H9 (cell line): ENCODE measurements around the gene OTOS. TPM values are rescaled to one million over a fixed set of nuclear protein-coding genes. Genes with fewer than 3 reads are reported as not detected.

ENCODE experiments used
- DNase-seq: peaks from one replicate; pipeline ENCODE4 v3.0.0-alpha.2; 2017
- H2AFZ ChIP-seq: one replicate; pipeline ENCODE4 v1.6.1; 2013; ENCODE audit warnings: mild to moderate bottlenecking, low read length, control low read depth, moderate library complexity
- H2AK5ac ChIP-seq: 2 replicates; pipeline ENCODE4 v1.6.1; 2013; ENCODE audit warnings: low read length, control low read depth, mixed read lengths; ENCODE audit not compliant: insufficient read length
- H2BK120ac ChIP-seq: one replicate; pipeline ENCODE4 v1.6.1; 2013; ENCODE audit warnings: low read depth, mild to moderate bottlenecking, low read length, control low read depth, inconsistent platforms; ENCODE audit not compliant: poor library complexity, severe bottlenecking
- H2BK12ac ChIP-seq: 2 replicates; pipeline ENCODE4 v1.6.1; 2013; ENCODE audit warnings: low read length, control low read depth, mixed read lengths, low read depth; ENCODE audit not compliant: insufficient read length
- H2BK15ac ChIP-seq: 2 replicates; pipeline ENCODE4 v1.6.1; 2013; ENCODE audit warnings: low read depth, low read length, control low read depth
- H2BK20ac ChIP-seq: one replicate; pipeline ENCODE4 v1.6.1; 2013; ENCODE audit warnings: low read depth, mild to moderate bottlenecking, low read length, control low read depth, inconsistent platforms; ENCODE audit not compliant: poor library complexity, severe bottlenecking
- H2BK5ac ChIP-seq: 2 replicates; pipeline ENCODE4 v1.6.1; 2013; ENCODE audit warnings: low read length, control low read depth, mixed read lengths; ENCODE audit not compliant: insufficient read length
- H3K14ac ChIP-seq: 2 replicates; pipeline ENCODE4 v1.6.1; 2013; ENCODE audit warnings: low read length, control low read depth; ENCODE audit not compliant: insufficient read depth
- H3K18ac ChIP-seq: 2 replicates; pipeline ENCODE4 v1.6.1; 2013; ENCODE audit warnings: low read depth, mild to moderate bottlenecking, mixed read lengths, low read length, control low read depth; ENCODE audit not compliant: insufficient read length
- H3K23ac ChIP-seq: 2 replicates; pipeline ENCODE4 v1.6.1; 2013; ENCODE audit warnings: low read length, control low read depth, mixed read lengths, low read depth; ENCODE audit not compliant: insufficient read length
- H3K23me2 ChIP-seq: 2 replicates; pipeline ENCODE4 v1.6.1; 2013; ENCODE audit warnings: low read depth, mild to moderate bottlenecking, mixed read lengths, low read length, control low read depth; ENCODE audit not compliant: insufficient read length, poor library complexity, severe bottlenecking
- H3K27ac ChIP-seq: 2 replicates; pipeline ENCODE4 v1.5.1; 2013; ENCODE audit warnings: low read length, control low read depth, mixed read lengths, low read depth; ENCODE audit not compliant: insufficient read length
- H3K27me3 ChIP-seq: 2 replicates; pipeline ENCODE4 v1.6.1; 2013; ENCODE audit warnings: low read length, control low read depth, inconsistent platforms; ENCODE audit not compliant: insufficient read depth
- H3K4ac ChIP-seq: 2 replicates; pipeline ENCODE4 v1.6.1; 2013; ENCODE audit warnings: low read depth, mild to moderate bottlenecking, control low read depth, inconsistent platforms, low read length, moderate library complexity
- H3K4me1 ChIP-seq: 2 replicates; pipeline ENCODE4 v1.6.1; 2013; ENCODE audit warnings: low read length, control low read depth, inconsistent platforms; ENCODE audit not compliant: insufficient read depth
- H3K4me2 ChIP-seq: 2 replicates; pipeline ENCODE4 v1.6.1; 2013; ENCODE audit warnings: low read length, control low read depth, mixed read lengths; ENCODE audit not compliant: insufficient read length, insufficient read depth
- H3K56ac ChIP-seq: 2 replicates; pipeline ENCODE4 v1.6.1; 2013; ENCODE audit warnings: low read depth, mild to moderate bottlenecking, mixed read lengths, low read length, control low read depth; ENCODE audit not compliant: insufficient read length
- H3K79me1 ChIP-seq: 2 replicates; pipeline ENCODE4 v1.6.1; 2013; ENCODE audit warnings: low read depth, mild to moderate bottlenecking, moderate library complexity, low read length, control low read depth, inconsistent platforms; ENCODE audit not compliant: insufficient read depth, poor library complexity, severe bottlenecking
- H3K79me2 ChIP-seq: 2 replicates; pipeline ENCODE4 v1.6.1; 2013; ENCODE audit warnings: low read length, control low read depth, inconsistent platforms; ENCODE audit not compliant: insufficient read depth
- H3K9ac ChIP-seq: 2 replicates; pipeline ENCODE4 v1.6.1; 2013; ENCODE audit warnings: low read length, control low read depth, mixed read lengths; ENCODE audit not compliant: insufficient read length; ENCODE audit errors: extremely low read depth
- H3K9me3 ChIP-seq: one replicate; pipeline ENCODE4 v1.6.1; 2013; ENCODE audit warnings: low read depth, low read length, inconsistent platforms; ENCODE audit not compliant: control insufficient read depth
- H3T11ph ChIP-seq: one replicate; pipeline ENCODE4 v1.6.1; 2013; ENCODE audit warnings: mild to moderate bottlenecking, low read length, control low read depth, inconsistent platforms
- H4K20me1 ChIP-seq: one replicate; pipeline ENCODE4 v1.6.1; 2013; ENCODE audit not compliant: control insufficient read depth, insufficient read length, insufficient read depth
- H4K5ac ChIP-seq: 2 replicates; pipeline ENCODE4 v1.6.1; 2013; ENCODE audit warnings: low read depth, mild to moderate bottlenecking, mixed read lengths, low read length, control low read depth; ENCODE audit not compliant: insufficient read length
- H4K8ac ChIP-seq: replicated peaks from 2 replicates; pipeline ENCODE4 v1.6.1; 2013; ENCODE audit warnings: low read length, control low read depth, mixed read lengths, low read depth; ENCODE audit not compliant: insufficient read length
- H4K91ac ChIP-seq: 2 replicates; pipeline ENCODE4 v1.6.1; 2013; ENCODE audit warnings: low read depth, mild to moderate bottlenecking, moderate library complexity, mixed read lengths, low read length, control low read depth; ENCODE audit not compliant: insufficient read length
- H3K27ac Mint-ChIP-seq, 3 experiments: 2 replicates in 2 of 3; 3 replicates in 1 of 3; pipeline ENCODE4 v1.8.0; 2020 to 2021; ENCODE audit warnings: mixed read lengths in 3 of 3, mild to moderate bottlenecking in 1 of 3, moderate library complexity in 1 of 3
- H3K27me3 Mint-ChIP-seq: 2 replicates; pipeline ENCODE4 v1.8.0; 2021; ENCODE audit warnings: low read depth, mild to moderate bottlenecking, moderate library complexity, mixed read lengths
- H3K36me3 Mint-ChIP-seq, 3 experiments: 2 replicates in 2 of 3; 3 replicates in 1 of 3; pipeline ENCODE4 v1.8.0; 2020 to 2021; ENCODE audit warnings: low read depth in 3 of 3, mixed read lengths in 3 of 3; ENCODE audit not compliant: insufficient read depth in 1 of 3
- H3K4me1 Mint-ChIP-seq, 2 experiments: 2 replicates each; pipeline ENCODE4 v1.8.0; 2020; ENCODE audit warnings: mixed read lengths in 2 of 2
- H3K4me3 Mint-ChIP-seq, 2 experiments: 2 replicates in 1 of 2; 3 replicates in 1 of 2; pipeline ENCODE4 v1.8.0; 2020 to 2021; ENCODE audit warnings: mild to moderate bottlenecking in 2 of 2, mixed read lengths in 2 of 2, moderate library complexity in 1 of 2
- H3K9me3 Mint-ChIP-seq, 2 experiments: 2 replicates in 1 of 2; 3 replicates in 1 of 2; pipeline ENCODE4 v1.8.0; 2020; ENCODE audit warnings: mild to moderate bottlenecking in 2 of 2, mixed read lengths in 2 of 2, moderate library complexity in 1 of 2
- WGBS: extraction: QIAGEN DNeasy Blood & Tissue Kit; methylation state at CpG from one replicate; pipeline ENCODE4 v1.1.7; 2013; ENCODE audit warnings: missing lambda C conversion rate, low lambda C conversion rate, mixed read lengths; ENCODE audit not compliant: insufficient read length; ENCODE audit errors: extremely low coverage; 5-methylcytosine and 5-hydroxymethylcytosine counted together
- total RNA-seq: library from RNA; stranded (reverse); gene quantifications from 2 replicates; pipeline ENCODE4 v1.2.1, GENCODE V29; 2021
- TF ChIP-seq, protein P1 (sequence below): fragments of 200-600 bp; sonication (generic); conservative IDR thresholded peaks from 3 replicates; pipeline ENCODE4 v1.8.0; 2021; ENCODE audit warnings: antibody characterized with exemption, mild to moderate bottlenecking

The OTOS gene
- total RNA-seq, 1 experiment from 2014 or later: not detected

DNA sequence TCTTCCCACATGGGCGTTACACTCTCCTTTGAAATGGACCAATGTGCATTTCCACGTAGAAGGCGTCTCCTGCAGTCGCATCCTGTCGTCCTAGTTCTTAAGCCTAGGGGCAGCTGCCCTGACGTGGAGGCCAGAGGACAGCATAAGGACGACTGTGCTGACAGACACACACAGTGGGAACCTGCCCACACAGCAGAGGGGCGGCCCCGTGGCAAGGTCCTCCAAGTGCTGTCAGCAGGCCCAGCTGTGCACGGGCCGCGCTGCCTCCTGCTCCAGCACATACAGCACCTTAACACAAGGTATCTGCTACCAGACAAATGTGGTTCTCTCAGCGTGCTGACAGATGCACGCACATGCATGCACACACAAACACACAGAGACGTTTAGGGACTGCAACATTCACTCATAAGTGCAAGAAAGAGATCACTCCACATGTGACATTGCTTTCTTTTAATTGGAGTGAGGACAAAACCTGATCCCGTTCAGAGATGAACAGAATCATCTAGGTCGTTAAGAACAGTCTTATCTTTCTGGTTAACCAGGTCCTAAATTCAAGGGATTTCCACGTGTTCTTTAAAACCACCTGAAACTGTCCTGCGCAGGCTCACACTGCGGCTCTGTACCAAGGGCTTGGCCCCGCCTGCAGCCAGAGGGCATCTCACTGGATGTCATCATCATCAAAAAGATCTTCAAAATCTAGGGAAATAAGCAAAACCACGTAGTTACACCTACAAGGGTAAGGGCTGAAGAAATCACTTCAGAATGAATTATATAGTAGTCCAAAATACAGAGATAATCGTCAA, 9.9 kb downstream of the OTOS start:
- no peak overlapping the region for H2BK20ac ChIP-seq
- no CpG with 5 or more reads among the region's 23 CpGs for WGBS
- no peak overlapping the region for H3K23ac ChIP-seq
- H3K79me1 ChIP-seq: no peaks in the 10 kb centered on the region
- no peak overlapping the region for H3K27ac ChIP-seq
- no peak overlapping the region for H3K14ac ChIP-seq
- H2BK120ac ChIP-seq: no peak overlapping the region
- H4K5ac ChIP-seq: no peak overlapping the region
- Mint-ChIP-seq H3K9me3 (no peaks in the 10 kb centered on the region), H3K4me3 (no peak overlapping the region), H3K4me1 (peaks cover 11% of the 10 kb centered on the region in 2 experiments), H3K27ac (no peak overlapping the region), H3K36me3 (peaks cover 41 to 74% (median 71%) of the 10 kb centered on the region in 3 experiments), H3K27me3 (no peaks in the 10 kb centered on the region; the same call in 1 of the 2 replicates)
- H3K9me3 ChIP-seq: no peaks in the 10 kb centered on the region
- no peaks in the 10 kb centered on the region; the same call in 1 of the 2 replicates for H3K4me1 ChIP-seq
- no peak overlapping the region for H2BK15ac ChIP-seq
- H3K23me2 ChIP-seq: no peaks in the 10 kb centered on the region
- H3K27me3 ChIP-seq: no peaks in the 10 kb centered on the region
- H3K18ac ChIP-seq: no peak overlapping the region
- no peak overlapping the region for H2BK5ac ChIP-seq
- no peak overlapping the region for H2AK5ac ChIP-seq
- no peak overlapping the region for H3K56ac ChIP-seq
- peak; percentile 1 for DNase-seq
- peaks cover 11% of the 10 kb centered on the region; the same call in 1 of the 2 replicates for H3K79me2 ChIP-seq
- H2BK12ac ChIP-seq: no peak overlapping the region
- no peak overlapping the region for H3K4me2 ChIP-seq
- H3K4ac ChIP-seq: no peak overlapping the region
- no peak overlapping the region for H2AFZ ChIP-seq
- H3K9ac ChIP-seq: no peak overlapping the region
- TF ChIP-seq, protein P1, sequence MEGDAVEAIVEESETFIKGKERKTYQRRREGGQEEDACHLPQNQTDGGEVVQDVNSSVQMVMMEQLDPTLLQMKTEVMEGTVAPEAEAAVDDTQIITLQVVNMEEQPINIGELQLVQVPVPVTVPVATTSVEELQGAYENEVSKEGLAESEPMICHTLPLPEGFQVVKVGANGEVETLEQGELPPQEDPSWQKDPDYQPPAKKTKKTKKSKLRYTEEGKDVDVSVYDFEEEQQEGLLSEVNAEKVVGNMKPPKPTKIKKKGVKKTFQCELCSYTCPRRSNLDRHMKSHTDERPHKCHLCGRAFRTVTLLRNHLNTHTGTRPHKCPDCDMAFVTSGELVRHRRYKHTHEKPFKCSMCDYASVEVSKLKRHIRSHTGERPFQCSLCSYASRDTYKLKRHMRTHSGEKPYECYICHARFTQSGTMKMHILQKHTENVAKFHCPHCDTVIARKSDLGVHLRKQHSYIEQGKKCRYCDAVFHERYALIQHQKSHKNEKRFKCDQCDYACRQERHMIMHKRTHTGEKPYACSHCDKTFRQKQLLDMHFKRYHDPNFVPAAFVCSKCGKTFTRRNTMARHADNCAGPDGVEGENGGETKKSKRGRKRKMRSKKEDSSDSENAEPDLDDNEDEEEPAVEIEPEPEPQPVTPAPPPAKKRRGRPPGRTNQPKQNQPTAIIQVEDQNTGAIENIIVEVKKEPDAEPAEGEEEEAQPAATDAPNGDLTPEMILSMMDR: no peak
- no peak overlapping the region for H3T11ph ChIP-seq
- no peak overlapping the region for H4K91ac ChIP-seq
- no peak overlapping the region for H4K8ac ChIP-seq
- no peaks in the 10 kb centered on the region for H4K20me1 ChIP-seq
